GM18499 (cell line): ENCODE results near the gene WWC1.
A peak's percentile ranks its signal among the peaks of the same experiment; 100 is the strongest.
"Not testable (repeated sequence)": the region's sequence is repeated elsewhere in the genome, so short reads cannot be mapped to it uniquely, and the experiment has no call there.

Experiments
- ATAC-seq: cut with Tn5 transposase; IDR thresholded peaks from one replicate; pipeline ENCODE4 v1.9.1; 2021; ENCODE audit warnings: moderate number of reproducible peaks; ENCODE audit not compliant: insufficient read depth, unreplicated experiment

WWC1 gene

GRCh38 chr5:168327994-168328393, 36.5 kb downstream of the WWC1 start:
- ATAC-seq: no peak

GRCh38 chr5:168328814-168329213, 37.4 kb downstream of the WWC1 start:
- peak; percentile 58 for ATAC-seq

GRCh38 chr5:168329302-168329701, 37.9 kb downstream of the WWC1 start:
- ATAC-seq: no peak

- no peak for ATAC-seq
Measured at GRCh38 chr5:168332042-168332441, 40.6 kb downstream of the WWC1 start.

GRCh38 chr5:168334280-168334679, 42.8 kb downstream of the WWC1 start:
- ATAC-seq: no peak

- ATAC-seq: no peak
Measured at GRCh38 chr5:168334695-168335094, 43.2 kb downstream of the WWC1 start.

GRCh38 chr5:168337361-168337760, 45.9 kb downstream of the WWC1 start:
- ATAC-seq: no peak

- no peak for ATAC-seq
Measured at GRCh38 chr5:168339109-168339771, 47.8 kb downstream of the WWC1 start.

- not testable (repeated sequence) for ATAC-seq
Measured at GRCh38 chr5:168339772-168340140, 48.3 kb downstream of the WWC1 start.

GRCh38 chr5:168340487-168340886, 49.0 kb downstream of the WWC1 start:
- ATAC-seq: no peak

GRCh38 chr5:168341178-168341577, 49.7 kb downstream of the WWC1 start:
- no peak for ATAC-seq

GRCh38 chr5:168342151-168342825, 50.8 kb downstream of the WWC1 start:
- ATAC-seq: no peak

GRCh38 chr5:168342985-168343384, 51.5 kb downstream of the WWC1 start:
- no peak for ATAC-seq

GRCh38 chr5:168346417-168346816, 55.0 kb downstream of the WWC1 start:
- no peak for ATAC-seq

GRCh38 chr5:168347368-168348083, 56.1 kb downstream of the WWC1 start:
- no peak for ATAC-seq

GRCh38 chr5:168348084-168348414, 56.6 kb downstream of the WWC1 start:
- ATAC-seq: no peak

GRCh38 chr5:168350315-168350714, 58.9 kb downstream of the WWC1 start:
- ATAC-seq: no peak

GRCh38 chr5:168353216-168353957, 61.9 kb downstream of the WWC1 start:
- no peak for ATAC-seq

- ATAC-seq: no peak
Measured at GRCh38 chr5:168354397-168354796, 63.0 kb downstream of the WWC1 start.

- no peak for ATAC-seq
Measured at GRCh38 chr5:168356171-168356570, 64.7 kb downstream of the WWC1 start.

- no peak for ATAC-seq
Measured at GRCh38 chr5:168356592-168356991, 65.1 kb downstream of the WWC1 start.
